K562 (cell line): ENCODE results near the gene GJA4. TPM values are rescaled to one million over a fixed set of nuclear protein-coding genes. Genes with fewer than 3 reads are reported as not detected.

ENCODE experiments used
- ATF1 ChIP-seq, 2 experiments: fragments of 450-650 bp in 1 of 2; IDR thresholded peaks; 2 replicates each; pipeline ENCODE4 v1.6.1; 2016; ENCODE audit warnings: missing compliant biosample characterization in 1 of 2, missing genetic modification characterization in 1 of 2
- BRD9 ChIP-seq: fragments of 450-650 bp; IDR thresholded peaks from 2 replicates; pipeline ENCODE4 v1.6.1; 2018; ENCODE audit warnings: low read depth; ENCODE audit not compliant: partially characterized antibody
- CC2D1A ChIP-seq: fragments of 450-650 bp; IDR thresholded peaks from 2 replicates; pipeline ENCODE4 v1.6.1; 2017; ENCODE audit warnings: mild to moderate bottlenecking
- CSDE1 ChIP-seq, 2 experiments: fragments of 450-650 bp; IDR thresholded peaks; 2 replicates each; pipeline ENCODE4 v1.6.1; 2016; ENCODE audit warnings: mild to moderate bottlenecking in 1 of 2
- CTBP1 ChIP-seq: fragments of 450-650 bp; IDR thresholded peaks from 2 replicates; pipeline ENCODE4 v1.6.1; 2016; ENCODE audit warnings: borderline replicate concordance
- ELF2 ChIP-seq: fragments of 250-450 bp; sonication (Bioruptor Pico); IDR thresholded peaks from 2 replicates; pipeline ENCODE4 v1.5.0; 2021; ENCODE audit warnings: mild to moderate bottlenecking
- ETS2 ChIP-seq: IDR thresholded peaks from 2 replicates; pipeline ENCODE4 v1.6.1; 2016; ENCODE audit warnings: borderline replicate concordance, missing genetic modification characterization, mild to moderate bottlenecking, moderate library complexity, missing compliant biosample characterization; ENCODE audit not compliant: poor library complexity, severe bottlenecking
- MED1 ChIP-seq: sonication (generic); formaldehyde crosslinking; IDR thresholded peaks from 2 replicates; pipeline ENCODE4 v1.8.1; 2023; ENCODE audit warnings: missing genetic modification reagents, borderline replicate concordance
- NR3C1 ChIP-seq: sonication (generic); formaldehyde crosslinking; IDR thresholded peaks from 2 replicates; pipeline ENCODE4 v1.8.1; 2022; ENCODE audit warnings: missing genetic modification reagents
- PHF21A ChIP-seq: fragments of 450-650 bp; IDR thresholded peaks from 2 replicates; pipeline ENCODE4 v1.6.1; 2017; ENCODE audit warnings: low read depth, borderline replicate concordance
- POLR2A ChIP-seq: fragments of 450-650 bp; conservative IDR thresholded peaks from 2 replicates; pipeline ENCODE4 v1.6.1; 2016
- RB1 ChIP-seq: fragments of 450-650 bp; IDR thresholded peaks from 2 replicates; pipeline ENCODE4 v1.6.1; 2017; ENCODE audit warnings: low read depth, mild to moderate bottlenecking
- RBBP5 ChIP-seq: fragments of 200-600 bp; sonication (generic); IDR thresholded peaks from 2 replicates; pipeline ENCODE4 v1.6.1; 2012; ENCODE audit warnings: borderline replicate concordance, mild to moderate bottlenecking, low read length, control low read depth, inconsistent platforms; ENCODE audit not compliant: insufficient read depth, poor library complexity, severe bottlenecking
- SMC3 ChIP-seq: conservative IDR thresholded peaks from 2 replicates; pipeline ENCODE4 v1.6.1; 2011; ENCODE audit warnings: low read depth, low read length, improper control_type of control experiment; ENCODE audit not compliant: insufficient read depth
- SNAPC5 ChIP-seq: fragments of 250-450 bp; sonication (Bioruptor Pico); IDR thresholded peaks from 2 replicates; pipeline ENCODE4 v1.8.0; 2021; ENCODE audit warnings: moderate library complexity, mild to moderate bottlenecking, inconsistent platforms
- THAP12 ChIP-seq: fragments of 250-450 bp; sonication (Bioruptor Pico); IDR thresholded peaks from 2 replicates; pipeline ENCODE4 v1.9.0; 2021; ENCODE audit warnings: mild to moderate bottlenecking, inconsistent platforms
- UBTF ChIP-seq, 2 experiments: IDR thresholded peaks; 2 replicates each; pipeline ENCODE4 v1.6.1; 2012; ENCODE audit warnings: improper control_type of control experiment in 2 of 2, low read depth in 2 of 2, low read length in 2 of 2, borderline replicate concordance in 1 of 2
- ZNF184 ChIP-seq: sonication (generic); formaldehyde crosslinking; IDR thresholded peaks from 2 replicates; pipeline ENCODE4 v1.5.0; 2020; ENCODE audit warnings: missing genetic modification reagents
- ZNF224 ChIP-seq: sonication (generic); formaldehyde crosslinking; IDR thresholded peaks from 2 replicates; pipeline ENCODE4 v1.8.0; 2022; ENCODE audit warnings: mild to moderate bottlenecking, missing genetic modification reagents
- ZNF77 ChIP-seq: fragments of 250-450 bp; sonication (Bioruptor Pico); IDR thresholded peaks from 2 replicates; pipeline ENCODE4 v1.5.0; 2020
- polyA plus RNA-seq, 8 experiments: library from polyadenylated mRNA; depleted of rRNA in 4 of 8; stranded (reverse) in 5 of 8; unstranded in 3 of 8; fragments of >200 nt; fragmentation: Nextera tagmentation in 2 of 8; fragmentation: Illumina TruSeq in 1 of 8; extraction: Ambion mirVana in 2 of 8; extraction: Trizol in 1 of 8; gene quantifications; 2 replicates each; pipeline versions ENCODE4 v1.2.1 to v1.2.3, GENCODE V29; 2011 to 2014; ENCODE audit warnings: inconsistent platforms in 1 of 8, missing spikeins in 1 of 8
- total RNA-seq, 7 experiments: library from RNA; depleted of rRNA in 6 of 7; stranded (reverse); fragments of >200 nt in 6 of 7; fragmentation: Illumina TruSeq in 2 of 7; extraction: Trizol in 2 of 7; gene quantifications; 2 replicates each; pipeline versions ENCODE4 v1.2.1 to v1.2.3, GENCODE V29; 2011 to 2021; ENCODE audit warnings: low replicate concordance in 1 of 7

The GJA4 gene
- total and polyA plus RNA-seq, 9 of the 15 experiments (the other 6 are each of a cell fraction or from before 2014, with no cell fraction given) = 0.16 to 0.24 TPM; not detected in 7

- TF ChIP-seq SMC3 (peak; percentile 91), RB1 (peak; percentile 54; the same call in 1 of the 2 replicates), SNAPC5 (CRISPR knock-in tag) (no peak), NR3C1 (CRISPR knock-in tag) (no peak), ATF1 (CRISPR knock-in tag; IDR thresholded peaks at IDR 0.05) (no peak), ATF1 (tag; IDR thresholded peaks at IDR 0.05) (0 out of 2 replicates have a peak, but pooled peaks have one; percentile 8), ETS2 (no peak), UBTF (IDR thresholded peaks at IDR 0.05; ENCODE audit: borderline replicate concordance in 1 of 2, low read depth in 2 of 2, low read length in 2 of 2) (0 out of 4 replicates have a peak, but pooled peaks of 1 of the 2 experiments have one; percentile 40), CTBP1 (peak; percentile 45; the same call in 1 of the 2 replicates), ZNF224 (no peak), BRD9 (no peak), POLR2A (no peak), CC2D1A (peak; percentile 71), ELF2 (CRISPR knock-in tag) (no peak), ZNF184 (CRISPR knock-in tag) (no peak), ZNF77 (CRISPR knock-in tag) (0 out of 2 replicates have a peak, but pooled peaks have one; percentile 36), RBBP5 (no peak), PHF21A (peak; percentile 73), CSDE1 (IDR thresholded peaks at IDR 0.05) (no peak), THAP12 (CRISPR knock-in tag) (no peak), MED1 (no peak)
These were observed 6.1 kb upstream of the GJA4 start (continued) for GRCh38 chr1:34786521-34787325.
